Right lobe of liver (tissue), 6 donors: Measurements from ENCODE around the gene ATP1A1. TPM values are rescaled to one million over a fixed set of nuclear protein-coding genes. Genes with fewer than 3 reads are reported as not detected.
A peak's percentile ranks its signal among the peaks of the same experiment; 100 is the strongest.

ENCODE experiments used
- ATAC-seq, 4 donors: fragments of 200-7000 bp; cut with Tn5 transposase; one replicate each; pipeline ENCODE4 v1.9.1; 2020; ENCODE audit warnings: mild to moderate bottlenecking in 4 of 4, moderate library complexity in 4 of 4
- DNase-seq, 3 donors: peaks; one replicate each; pipeline ENCODE4 v3.0.0-alpha.2; 2020
- H3K27ac ChIP-seq, 3 donors: fragments of 200-600 bp; one replicate each; pipeline ENCODE4 v1.8.0; 2022
- H3K27me3 ChIP-seq, 2 donors: fragments of 200-600 bp; one replicate each; pipeline ENCODE4 v1.8.0; 2022
- H3K36me3 ChIP-seq, 4 donors: fragments of 200-600 bp; sonication (generic) in 1 of 4; one replicate each; pipeline versions ENCODE4 v1.5.1 to v1.8.0; 2017 to 2022; ENCODE audit warnings: control low read depth in 1 of 4
- H3K4me1 ChIP-seq, 4 donors: fragments of 200-600 bp; sonication (generic) in 1 of 4; one replicate each; pipeline versions ENCODE4 v1.5.1 to v1.8.0; 2017 to 2022; ENCODE audit warnings: control low read depth in 1 of 4
- H3K4me3 ChIP-seq, 3 donors: fragments of 200-600 bp; one replicate each; pipeline ENCODE4 v1.8.0; 2022
- H3K9me3 ChIP-seq, 4 donors: fragments of 200-600 bp; sonication (generic) in 1 of 4; one replicate each; pipeline versions ENCODE4 v1.5.1 to v1.8.0; 2017 to 2022; ENCODE audit warnings: control low read depth in 1 of 4
- CTCF ChIP-seq, 4 donors: fragments of 200-600 bp in 3 of 4; fragments of 450-650 bp in 1 of 4; IDR thresholded peaks; one replicate each; pipeline versions ENCODE4 v1.5.1 to v1.8.0; 2016 to 2022; ENCODE audit warnings: antibody characterized with exemption in 4 of 4, mild to moderate bottlenecking in 2 of 4
- POLR2A ChIP-seq: fragments of 450-650 bp; IDR thresholded peaks from one replicate; pipeline ENCODE4 v1.6.1; 2017; ENCODE audit warnings: antibody characterized with exemption, mild to moderate bottlenecking
- WGBS: methylation state at CpG from one replicate; pipeline ENCODE4 v1.1.6; 2018; ENCODE audit warnings: low coverage, low lambda C conversion rate; ENCODE audit not compliant: insufficient coverage; ENCODE audit errors: missing lambda C conversion rate; 5-methylcytosine and 5-hydroxymethylcytosine counted together
- intact Hi-C, 2 donors: fragments of 100-400 bp; cut with DNase I; formaldehyde crosslinking; loops; one replicate each; pipeline versions ENCODE4 v1.11.2 to v1.14.1; 2022
- total RNA-seq, 6 experiments: library from RNA; depleted of rRNA in 2 of 6; stranded (reverse); fragments of >200 nt in 2 of 6; fragmentation: NEBNext Ultra II Directional in 3 of 6; extraction: Animal tissue kit (Norgen Biotek cat#: 25700) in 3 of 6; gene quantifications; one replicate each; pipeline versions ENCODE4 v1.1.0 to v1.2.4, GENCODE V29; 2016 to 2023
- donor health status: DM: no; HTN: yes; CAD: no.
- donor health status: DM: no; HTN: no; CAD: no.
- donor health status: DM: no; HTN: no; CAD: no.
- donor health status: DM: no; HTN: yes; CAD: no.
- donor health status: DM: no; HTN: yes; CAD: no.

The ATP1A1 gene
- total RNA-seq, 6 experiments from 2014 or later = 83.6 to 153 (median 121) TPM

GRCh38 chr1:116333171-116334014, 39.7 kb upstream of the ATP1A1 start:
- TF ChIP-seq CTCF (IDR thresholded peaks at IDR 0.05) (no peak), POLR2A (no peak)
- WGBS = 88% methylated on average over 4 of the region's 5 CpGs
- intact Hi-C loops = no loop called here

GRCh38 chr1:116334015-116334547, 39.0 kb upstream of the ATP1A1 start:
- H3K4me3 ChIP-seq = no peak overlapping the region
- 75% methylated on average over 2 of the region's 2 CpGs for WGBS
- peak in 2 of 3 donors; percentile 78 to 80 for DNase-seq
- no peaks in the 10 kb centered on the region for H3K27me3 ChIP-seq
- ATAC-seq = peak; percentile 80 to 90 (median 88)
- intact Hi-C loops = no loop called here
- H3K4me1 ChIP-seq = peaks cover 0 to 49% (median 19%) of the 10 kb centered on the region in 4 donors
- no peaks in the 10 kb centered on the region for H3K9me3 ChIP-seq
- TF ChIP-seq POLR2A (no peak), CTCF (IDR thresholded peaks at IDR 0.05) (no peak)
- H3K36me3 ChIP-seq = no peaks in the 10 kb centered on the region
- H3K27ac ChIP-seq = peak overlapping the region in 2 of 3 donors; percentile 33 to 72

More at GRCh38 chr1:116333171-116334014, 39.7 kb upstream of the ATP1A1 start:
- Histone ChIP-seq H3K4me3 (no peak overlapping the region), H3K27me3 (no peaks in the 10 kb centered on the region), H3K27ac (peak overlapping the region in 2 of 3 donors; percentile 33 to 72), H3K9me3 (no peaks in the 10 kb centered on the region), H3K4me1 (peaks cover 0 to 49% (median 19%) of the 10 kb centered on the region in 4 donors), H3K36me3 (no peaks in the 10 kb centered on the region)
- DNase-seq (no peak), ATAC-seq (no peak)

- WGBS = 60% methylated on average over 6 of the region's 9 CpGs
- no peak for TF ChIP-seq POLR2A
- intact Hi-C loops = no loop called here
Measured at GRCh38 chr1:116334868-116335635, 38.0 kb upstream of the ATP1A1 start.

GRCh38 chr1:116335850-116336624, 37.0 kb upstream of the ATP1A1 start:
- TF ChIP-seq POLR2A (no peak), CTCF (IDR thresholded peaks at IDR 0.05) (no peak)
- Histone ChIP-seq H3K27ac (no peak overlapping the region), H3K27me3 (no peaks in the 10 kb centered on the region), H3K4me3 (no peak overlapping the region), H3K36me3 (no peaks in the 10 kb centered on the region), H3K9me3 (no peaks in the 10 kb centered on the region), H3K4me1 (peaks cover 0 to 46% (median 19%) of the 10 kb centered on the region in 4 donors)
- 71% methylated on average over 11 of the region's 11 CpGs for WGBS
- no peak for ATAC-seq
- intact Hi-C loops = no loop called here
- DNase-seq = no peak

More at GRCh38 chr1:116334868-116335635, 38.0 kb upstream of the ATP1A1 start:
- DNase-seq = no peak
- H3K9me3 ChIP-seq = no peaks in the 10 kb centered on the region
- peaks cover 0 to 49% (median 19%) of the 10 kb centered on the region in 4 donors for H3K4me1 ChIP-seq
- H3K27ac ChIP-seq = peak overlapping the region in 2 of 3 donors; percentile 33 to 72
- no peak for ATAC-seq
- no peak overlapping the region for H3K4me3 ChIP-seq
- no peaks in the 10 kb centered on the region for H3K27me3 ChIP-seq
- no peaks in the 10 kb centered on the region for H3K36me3 ChIP-seq
